ENCODE measurements around the gene SLC6A12.

The SLC6A12 gene

DNA sequence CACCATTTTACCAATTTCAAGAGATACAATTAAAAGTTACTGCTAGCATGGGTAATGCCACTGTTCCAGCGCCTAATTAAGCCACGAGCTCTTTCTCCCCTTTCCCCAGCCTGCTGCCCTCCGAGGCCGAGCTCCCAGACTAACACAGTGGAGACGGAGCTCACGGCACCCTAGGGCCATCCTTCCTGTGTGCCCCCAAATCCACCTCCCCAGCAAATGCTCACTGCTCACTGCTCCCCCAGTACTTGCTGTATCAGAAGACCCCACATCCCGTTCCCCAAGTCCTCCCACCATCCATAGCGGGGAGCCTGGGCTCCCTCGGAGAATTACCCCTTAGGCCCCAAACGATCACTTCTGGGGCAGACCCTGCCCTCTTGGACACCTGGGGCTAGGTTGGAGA is 42.7 kb downstream of the SLC6A12 start:
- Histone ChIP-seq H3K79me2 (ENCODE audit: insufficient read depth, low read depth) (no peaks in the 10 kb centered on the region), H3K36me3 (ENCODE audit: insufficient read depth) (no peaks in the 10 kb centered on the region), H3K27me3 (ENCODE audit: insufficient read depth, low read depth) (no peaks in the 10 kb centered on the region), H3K4me3 (IDR thresholded peaks at IDR 0.05; ENCODE audit: insufficient read depth, low read depth, low read length) (no peak overlapping the region), H3K4me1 (ENCODE audit: low read depth, poor library complexity, severe bottlenecking) (peaks cover 14% of the 10 kb centered on the region), H3K9ac (no peak overlapping the region), H3K27ac (no peak overlapping the region), H4K20me1 (ENCODE audit: insufficient read depth) (no peaks in the 10 kb centered on the region), H3K4me2 (no peak overlapping the region), H2AFZ (ENCODE audit: low read depth) (no peak overlapping the region)
- TF ChIP-seq, protein P1, sequence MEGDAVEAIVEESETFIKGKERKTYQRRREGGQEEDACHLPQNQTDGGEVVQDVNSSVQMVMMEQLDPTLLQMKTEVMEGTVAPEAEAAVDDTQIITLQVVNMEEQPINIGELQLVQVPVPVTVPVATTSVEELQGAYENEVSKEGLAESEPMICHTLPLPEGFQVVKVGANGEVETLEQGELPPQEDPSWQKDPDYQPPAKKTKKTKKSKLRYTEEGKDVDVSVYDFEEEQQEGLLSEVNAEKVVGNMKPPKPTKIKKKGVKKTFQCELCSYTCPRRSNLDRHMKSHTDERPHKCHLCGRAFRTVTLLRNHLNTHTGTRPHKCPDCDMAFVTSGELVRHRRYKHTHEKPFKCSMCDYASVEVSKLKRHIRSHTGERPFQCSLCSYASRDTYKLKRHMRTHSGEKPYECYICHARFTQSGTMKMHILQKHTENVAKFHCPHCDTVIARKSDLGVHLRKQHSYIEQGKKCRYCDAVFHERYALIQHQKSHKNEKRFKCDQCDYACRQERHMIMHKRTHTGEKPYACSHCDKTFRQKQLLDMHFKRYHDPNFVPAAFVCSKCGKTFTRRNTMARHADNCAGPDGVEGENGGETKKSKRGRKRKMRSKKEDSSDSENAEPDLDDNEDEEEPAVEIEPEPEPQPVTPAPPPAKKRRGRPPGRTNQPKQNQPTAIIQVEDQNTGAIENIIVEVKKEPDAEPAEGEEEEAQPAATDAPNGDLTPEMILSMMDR (conservative IDR thresholded peaks at IDR 0.05; ENCODE audit: low read depth, low read length) = no peak

- peaks cover 14% of the 10 kb centered on the region for H3K4me1 ChIP-seq (ENCODE audit: low read depth, poor library complexity, severe bottlenecking)
- no peaks in the 10 kb centered on the region for H3K27me3 ChIP-seq (ENCODE audit: insufficient read depth, low read depth)
- TF ChIP-seq, protein P1 (conservative IDR thresholded peaks at IDR 0.05; ENCODE audit: low read depth, low read length) = no peak
- H3K36me3 ChIP-seq (ENCODE audit: insufficient read depth) = no peaks in the 10 kb centered on the region
- no peaks in the 10 kb centered on the region for H4K20me1 ChIP-seq (ENCODE audit: insufficient read depth)
- no peak overlapping the region for H3K4me2 ChIP-seq
- no peak overlapping the region for H3K4me3 ChIP-seq (IDR thresholded peaks at IDR 0.05; ENCODE audit: insufficient read depth, low read depth, low read length)
- H3K27ac ChIP-seq = no peak overlapping the region
- H3K9ac ChIP-seq = no peak overlapping the region
- H2AFZ ChIP-seq (ENCODE audit: low read depth) = no peak overlapping the region
- H3K79me2 ChIP-seq (ENCODE audit: insufficient read depth, low read depth) = no peaks in the 10 kb centered on the region
Observed at GRCh38 chr12:170371-171225, 43.4 kb downstream of the SLC6A12 start.

DNA sequence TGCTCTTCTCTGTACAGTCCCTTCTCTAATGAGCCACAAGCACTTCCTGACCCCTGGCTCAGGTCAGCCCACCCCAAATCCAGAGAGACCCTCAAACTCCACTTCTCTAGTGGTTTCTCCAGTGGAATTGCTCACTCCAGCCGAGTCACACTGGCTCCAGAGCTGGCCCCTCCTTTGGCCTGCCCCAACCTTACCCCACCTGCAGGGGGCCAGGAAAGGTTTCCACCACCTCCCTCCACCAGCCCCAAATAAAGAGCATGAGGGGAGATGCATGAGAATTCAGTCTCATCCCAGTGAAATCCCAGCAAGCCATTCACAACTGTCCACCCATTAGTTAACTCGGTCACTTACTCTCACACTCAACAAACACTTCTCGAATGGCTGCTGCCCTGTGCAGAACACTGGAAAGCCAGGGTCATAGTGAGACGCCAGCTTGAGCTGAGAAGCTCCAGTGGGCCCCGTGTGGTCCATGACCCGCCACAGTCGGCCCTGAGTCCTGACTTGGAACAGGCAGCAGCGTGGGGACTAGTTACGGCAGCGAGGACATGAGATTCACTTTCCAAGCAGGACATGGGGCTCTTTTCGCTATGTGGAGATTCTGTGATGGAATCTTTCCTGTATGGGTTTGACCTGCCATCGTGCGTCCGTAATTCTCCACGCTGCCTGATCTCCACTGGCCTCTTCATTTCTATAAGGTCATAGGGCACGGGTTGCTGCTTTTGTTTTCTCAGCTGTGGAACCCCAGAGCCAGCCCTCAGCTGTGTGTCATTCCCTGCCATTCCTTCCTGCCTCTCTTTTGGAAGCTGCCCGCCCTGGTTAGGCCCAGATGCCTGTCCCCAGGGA is 44.2 kb downstream of the SLC6A12 start:
- no peak overlapping the region for H3K9ac ChIP-seq
- H3K27ac ChIP-seq = no peak overlapping the region
- TF ChIP-seq, protein P1 (conservative IDR thresholded peaks at IDR 0.05; ENCODE audit: low read depth, low read length) = 0 out of 2 replicates have a peak, but pooled peaks have one; percentile 8
- H3K4me1 ChIP-seq (ENCODE audit: low read depth, poor library complexity, severe bottlenecking) = peaks cover 14% of the 10 kb centered on the region
- H3K36me3 ChIP-seq (ENCODE audit: insufficient read depth) = no peaks in the 10 kb centered on the region
- no peaks in the 10 kb centered on the region for H4K20me1 ChIP-seq (ENCODE audit: insufficient read depth)
- no peaks in the 10 kb centered on the region for H3K79me2 ChIP-seq (ENCODE audit: insufficient read depth, low read depth)
- H3K4me2 ChIP-seq = no peak overlapping the region
- no peak overlapping the region for H2AFZ ChIP-seq (ENCODE audit: low read depth)
- no peaks in the 10 kb centered on the region for H3K27me3 ChIP-seq (ENCODE audit: insufficient read depth, low read depth)
- no peak overlapping the region for H3K4me3 ChIP-seq (IDR thresholded peaks at IDR 0.05; ENCODE audit: insufficient read depth, low read depth, low read length)

- Histone ChIP-seq H3K4me3 (IDR thresholded peaks at IDR 0.05; ENCODE audit: insufficient read depth, low read depth, low read length) (no peak overlapping the region), H3K4me1 (ENCODE audit: low read depth, poor library complexity, severe bottlenecking) (peaks cover 14% of the 10 kb centered on the region)
- TF ChIP-seq, protein P1 (conservative IDR thresholded peaks at IDR 0.05; ENCODE audit: low read depth, low read length) = no peak
Observed at GRCh38 chr12:168763-169525, 45.0 kb downstream of the SLC6A12 start.

More at GRCh38 chr12:168763-169525, 45.0 kb downstream of the SLC6A12 start:
- H3K4me2 ChIP-seq = no peak overlapping the region
- H3K79me2 ChIP-seq (ENCODE audit: insufficient read depth, low read depth) = no peaks in the 10 kb centered on the region
- no peaks in the 10 kb centered on the region for H4K20me1 ChIP-seq (ENCODE audit: insufficient read depth)
- no peaks in the 10 kb centered on the region for H3K36me3 ChIP-seq (ENCODE audit: insufficient read depth)
- no peak overlapping the region for H3K9ac ChIP-seq
- H3K27ac ChIP-seq = no peak overlapping the region
- no peaks in the 10 kb centered on the region for H3K27me3 ChIP-seq (ENCODE audit: insufficient read depth, low read depth)
- no peak overlapping the region for H2AFZ ChIP-seq (ENCODE audit: low read depth)

All from KMS-11 (cell line).